Measurements from ENCODE around the gene RHOT1.

RHOT1 gene

GRCh38 chr17:32192379-32192778, 50.1 kb downstream of the RHOT1 start:
- Histone ChIP-seq H3K4me1 (ENCODE audit: control insufficient read depth in 1 of 2, insufficient read depth in 2 of 2, low read length in 2 of 2) (no peaks in the 10 kb centered on the region), H3K36me3 (ENCODE audit: control insufficient read depth in 1 of 2, insufficient read depth in 2 of 2, low read length in 2 of 2) (peaks cover 2 to 6% of the 10 kb centered on the region in 2 experiments), H3K27me3 (ENCODE audit: insufficient read depth, low read length) (no peaks in the 10 kb centered on the region), H3K18ac (ENCODE audit: low read length) (no peak overlapping the region), H3K4me3 (ENCODE audit: low read depth, low read length) (no peak overlapping the region), H2BK5ac (ENCODE audit: low read depth, low read length, poor library complexity) (no peak overlapping the region), H4K91ac (ENCODE audit: low read depth, low read length) (no peak overlapping the region), H2AFZ (ENCODE audit: insufficient read depth, low read length, poor library complexity) (no peak overlapping the region), H2BK12ac (ENCODE audit: low read length) (no peak overlapping the region), H3K9ac (ENCODE audit: low read length) (no peak overlapping the region), H4K8ac (ENCODE audit: low read depth, low read length) (no peak overlapping the region), H3K23ac (ENCODE audit: low read length) (no peak overlapping the region), H3K79me2 (ENCODE audit: control insufficient read depth, insufficient read depth, low read length, poor library complexity) (no peaks in the 10 kb centered on the region), H3K4ac (ENCODE audit: low read depth, low read length) (no peak overlapping the region), H3K9me3 (ENCODE audit: insufficient read depth, low read depth, low read length) (no peaks in the 10 kb centered on the region), H3K79me1 (ENCODE audit: low read length) (no peaks in the 10 kb centered on the region), H4K12ac (ENCODE audit: low read depth, low read length) (no peak overlapping the region), H3K14ac (ENCODE audit: low read length) (no peak overlapping the region), H3K27ac (ENCODE audit: low read depth, low read length) (no peak overlapping the region), H3K4me2 (ENCODE audit: low read length) (no peak overlapping the region), H2BK120ac (ENCODE audit: insufficient read depth, low read length, poor library complexity) (no peak overlapping the region), H2AK5ac (ENCODE audit: low read length) (no peak overlapping the region)
- DNase-seq, result no peak
- WGBS (ENCODE audit: extremely low coverage, insufficient coverage, insufficient read length), result no CpG with 5 or more reads among the region's 6 CpGs

- Histone ChIP-seq H3K23ac (ENCODE audit: low read length) (no peak overlapping the region), H4K91ac (ENCODE audit: low read depth, low read length) (no peak overlapping the region), H2BK120ac (ENCODE audit: insufficient read depth, low read length, poor library complexity) (no peak overlapping the region), H4K8ac (ENCODE audit: low read depth, low read length) (no peak overlapping the region), H2AK5ac (ENCODE audit: low read length) (no peak overlapping the region), H3K79me2 (ENCODE audit: control insufficient read depth, insufficient read depth, low read length, poor library complexity) (no peaks in the 10 kb centered on the region), H3K4ac (ENCODE audit: low read depth, low read length) (no peak overlapping the region), H2BK5ac (ENCODE audit: low read depth, low read length, poor library complexity) (no peak overlapping the region), H3K9ac (ENCODE audit: low read length) (no peak overlapping the region), H2BK12ac (ENCODE audit: low read length) (no peak overlapping the region), H3K27ac (ENCODE audit: low read depth, low read length) (no peak overlapping the region), H4K12ac (ENCODE audit: low read depth, low read length) (no peak overlapping the region), H3K79me1 (ENCODE audit: low read length) (no peaks in the 10 kb centered on the region), H3K4me3 (ENCODE audit: low read depth, low read length) (no peak overlapping the region), H3K9me3 (ENCODE audit: insufficient read depth, low read depth, low read length) (no peaks in the 10 kb centered on the region), H3K4me1 (ENCODE audit: control insufficient read depth in 1 of 2, insufficient read depth in 2 of 2, low read length in 2 of 2) (no peaks in the 10 kb centered on the region), H3K27me3 (ENCODE audit: insufficient read depth, low read length) (no peaks in the 10 kb centered on the region), H2AFZ (ENCODE audit: insufficient read depth, low read length, poor library complexity) (no peak overlapping the region), H3K18ac (ENCODE audit: low read length) (no peak overlapping the region), H3K36me3 (ENCODE audit: control insufficient read depth in 1 of 2, insufficient read depth in 2 of 2, low read length in 2 of 2) (peaks cover 6 to 11% of the 10 kb centered on the region in 2 experiments), H3K14ac (ENCODE audit: low read length) (no peak overlapping the region), H3K4me2 (ENCODE audit: low read length) (no peak overlapping the region)
- no CpG with 5 or more reads among the region's 1 CpG for WGBS (ENCODE audit: extremely low coverage, insufficient coverage, insufficient read length)
- DNase-seq, result no peak
Observed at GRCh38 chr17:32197987-32198386, 55.7 kb downstream of the RHOT1 start.

GRCh38 chr17:32206861-32207260, 64.6 kb downstream of the RHOT1 start:
- WGBS (ENCODE audit: extremely low coverage, insufficient coverage, insufficient read length), result no CpG with 5 or more reads among the region's 2 CpGs
- Histone ChIP-seq H3K4ac (ENCODE audit: low read depth, low read length) (no peak overlapping the region), H2BK5ac (ENCODE audit: low read depth, low read length, poor library complexity) (no peak overlapping the region), H3K23ac (ENCODE audit: low read length) (no peak overlapping the region), H3K14ac (ENCODE audit: low read length) (no peak overlapping the region), H2BK120ac (ENCODE audit: insufficient read depth, low read length, poor library complexity) (no peak overlapping the region), H4K12ac (ENCODE audit: low read depth, low read length) (no peak overlapping the region), H3K79me2 (ENCODE audit: control insufficient read depth, insufficient read depth, low read length, poor library complexity) (no peaks in the 10 kb centered on the region), H2AK5ac (ENCODE audit: low read length) (no peak overlapping the region), H3K79me1 (ENCODE audit: low read length) (no peaks in the 10 kb centered on the region), H3K27ac (ENCODE audit: low read depth, low read length) (no peak overlapping the region), H4K91ac (ENCODE audit: low read depth, low read length) (no peak overlapping the region), H3K27me3 (ENCODE audit: insufficient read depth, low read length) (no peaks in the 10 kb centered on the region), H3K4me3 (ENCODE audit: low read depth, low read length) (no peak overlapping the region), H2BK12ac (ENCODE audit: low read length) (no peak overlapping the region), H2AFZ (ENCODE audit: insufficient read depth, low read length, poor library complexity) (no peak overlapping the region), H3K9me3 (ENCODE audit: insufficient read depth, low read depth, low read length) (no peaks in the 10 kb centered on the region), H3K9ac (ENCODE audit: low read length) (no peak overlapping the region), H3K18ac (ENCODE audit: low read length) (no peak overlapping the region), H3K36me3 (ENCODE audit: control insufficient read depth in 1 of 2, insufficient read depth in 2 of 2, low read length in 2 of 2) (peaks cover 3 to 8% of the 10 kb centered on the region in 2 experiments), H3K4me2 (ENCODE audit: low read length) (no peak overlapping the region), H4K8ac (ENCODE audit: low read depth, low read length) (no peak overlapping the region), H3K4me1 (ENCODE audit: control insufficient read depth in 1 of 2, insufficient read depth in 2 of 2, low read length in 2 of 2) (no peaks in the 10 kb centered on the region)
- peak in 1 of 2 donors; percentile 71 for DNase-seq

GRCh38 chr17:32208436-32208835, 66.1 kb downstream of the RHOT1 start:
- H3K9me3 ChIP-seq (ENCODE audit: insufficient read depth, low read depth, low read length), result no peaks in the 10 kb centered on the region
- no peak overlapping the region for H4K91ac ChIP-seq (ENCODE audit: low read depth, low read length)
- DNase-seq, result no peak
- no peak overlapping the region for H2AFZ ChIP-seq (ENCODE audit: insufficient read depth, low read length, poor library complexity)
- no peak overlapping the region for H3K18ac ChIP-seq (ENCODE audit: low read length)
- H3K4ac ChIP-seq (ENCODE audit: low read depth, low read length), result no peak overlapping the region
- peaks cover 3 to 6% of the 10 kb centered on the region in 2 experiments for H3K36me3 ChIP-seq (ENCODE audit: control insufficient read depth in 1 of 2, insufficient read depth in 2 of 2, low read length in 2 of 2)
- H3K27me3 ChIP-seq (ENCODE audit: insufficient read depth, low read length), result no peaks in the 10 kb centered on the region
- no peak overlapping the region for H2BK5ac ChIP-seq (ENCODE audit: low read depth, low read length, poor library complexity)
- H3K23ac ChIP-seq (ENCODE audit: low read length), result no peak overlapping the region
- no peak overlapping the region for H4K12ac ChIP-seq (ENCODE audit: low read depth, low read length)
- H3K79me1 ChIP-seq (ENCODE audit: low read length), result no peaks in the 10 kb centered on the region
- H2BK120ac ChIP-seq (ENCODE audit: insufficient read depth, low read length, poor library complexity), result no peak overlapping the region
- no peak overlapping the region for H4K8ac ChIP-seq (ENCODE audit: low read depth, low read length)
- no peak overlapping the region for H3K9ac ChIP-seq (ENCODE audit: low read length)
- H3K4me3 ChIP-seq (ENCODE audit: low read depth, low read length), result no peak overlapping the region
- H2BK12ac ChIP-seq (ENCODE audit: low read length), result no peak overlapping the region
- H3K14ac ChIP-seq (ENCODE audit: low read length), result no peak overlapping the region
- no peak overlapping the region for H2AK5ac ChIP-seq (ENCODE audit: low read length)
- H3K4me1 ChIP-seq (ENCODE audit: control insufficient read depth in 1 of 2, insufficient read depth in 2 of 2, low read length in 2 of 2), result no peaks in the 10 kb centered on the region
- no peak overlapping the region for H3K4me2 ChIP-seq (ENCODE audit: low read length)
- H3K79me2 ChIP-seq (ENCODE audit: control insufficient read depth, insufficient read depth, low read length, poor library complexity), result no peaks in the 10 kb centered on the region
- no peak overlapping the region for H3K27ac ChIP-seq (ENCODE audit: low read depth, low read length)

Measured in trophoblast cell (in vitro differentiated cells and primary cell).